Umbilical cord (tissue), 2 donors: ENCODE data around the gene FAM120AOS. TPM values are rescaled to one million over a fixed set of nuclear protein-coding genes. Genes with fewer than 3 reads are reported as not detected.

ENCODE experiments used
- DNase-seq: peaks from one replicate; pipeline ENCODE4 v3.0.0-alpha.2; 2015; ENCODE audit warnings: low spot score
- total RNA-seq: library from RNA; depleted of rRNA; stranded (reverse); fragments of >200 nt; gene quantifications from one replicate; pipeline ENCODE4 v1.2.3, GENCODE V29; 2014; ENCODE audit warnings: low replicate concordance; ENCODE audit not compliant: insufficient read depth

The FAM120AOS gene
- total RNA-seq, 1 donor from 2014 or later, result 52.5 TPM

- no peak for DNase-seq
These were observed 14.1 kb upstream of the FAM120AOS start for GRCh38 chr9:93467462-93467861.

GRCh38 chr9:93467062-93467416, 13.7 kb upstream of the FAM120AOS start:
- no peak for DNase-seq

GRCh38 chr9:93466416-93467061, 13.2 kb upstream of the FAM120AOS start:
- DNase-seq, result no peak

- no peak for DNase-seq
These were observed 12.5 kb upstream of the FAM120AOS start for GRCh38 chr9:93465855-93466254.

GRCh38 chr9:93464876-93465275, 11.5 kb upstream of the FAM120AOS start:
- DNase-seq, result no peak

- DNase-seq, result no peak
These were observed 11.0 kb upstream of the FAM120AOS start for GRCh38 chr9:93464395-93464794.

GRCh38 chr9:93463638-93464248, 10.4 kb upstream of the FAM120AOS start:
- no peak for DNase-seq

GRCh38 chr9:93461821-93462220, 8.4 kb upstream of the FAM120AOS start:
- DNase-seq, result no peak

GRCh38 chr9:93461414-93461743, 8.0 kb upstream of the FAM120AOS start:
- no peak for DNase-seq

- no peak for DNase-seq
These were observed 7.5 kb upstream of the FAM120AOS start for GRCh38 chr9:93460689-93461413.

GRCh38 chr9:93459432-93459847, 6.1 kb upstream of the FAM120AOS start:
- DNase-seq, result no peak

- no peak for DNase-seq
These were observed 5.3 kb upstream of the FAM120AOS start for GRCh38 chr9:93458712-93459111.

- no peak for DNase-seq
These were observed 3.6 kb upstream of the FAM120AOS start for GRCh38 chr9:93457006-93457405.

GRCh38 chr9:93456504-93456903, 3.1 kb upstream of the FAM120AOS start:
- no peak for DNase-seq

GRCh38 chr9:93456022-93456421, 2.6 kb upstream of the FAM120AOS start:
- no peak for DNase-seq

GRCh38 chr9:93452710-93453046, 703 bp downstream of the FAM120AOS start:
- no peak for DNase-seq

- DNase-seq, result peak; percentile 42
These were observed 1.3 kb downstream of the FAM120AOS start for GRCh38 chr9:93451849-93452709.

GRCh38 chr9:93450945-93451815, 2.2 kb downstream of the FAM120AOS start, which contains the start of gene FAM120A:
FAM120A (plus strand) TSS chr9:93451685; CDS start chr9:93451916, 231 bp downstream.
- peak; percentile 85 for DNase-seq

- DNase-seq, result no peak
These were observed 5.7 kb downstream of the FAM120AOS start for GRCh38 chr9:93447655-93448054.

- no peak for DNase-seq
These were observed 7.3 kb downstream of the FAM120AOS start for GRCh38 chr9:93446073-93446472.
